ENCODE results near the gene LRP6.
"Not testable (repeated sequence)": the region's sequence is repeated elsewhere in the genome, so short reads cannot be mapped to it uniquely, and the experiment has no call there.

Gene LRP6

GRCh38 chr12:12127304-12127703, 139.5 kb downstream of the LRP6 start:
- in situ Hi-C loops (cut with MboI; ENCODE audit: low sequenced_read_pairs): no loop called here

- in situ Hi-C loops (cut with MboI; ENCODE audit: low sequenced_read_pairs): no loop called here
Measured at GRCh38 chr12:12126551-12126950, 140.3 kb downstream of the LRP6 start.

GRCh38 chr12:12123036-12123604, 143.7 kb downstream of the LRP6 start:
- in situ Hi-C loops (cut with MboI; ENCODE audit: low sequenced_read_pairs): no loop called here

- in situ Hi-C loops (cut with MboI; ENCODE audit: low sequenced_read_pairs): no loop called here
Measured at GRCh38 chr12:12121061-12121460, 145.8 kb downstream of the LRP6 start.

GRCh38 chr12:12116677-12117076, 150.2 kb downstream of the LRP6 start:
- in situ Hi-C loops (cut with MboI; ENCODE audit: low sequenced_read_pairs): no loop called here

- in situ Hi-C loops (cut with MboI; ENCODE audit: low sequenced_read_pairs): no loop called here
Measured at GRCh38 chr12:12115514-12115913, 151.3 kb downstream of the LRP6 start.

GRCh38 chr12:12110923-12111555, 155.8 kb downstream of the LRP6 start:
- in situ Hi-C loops (cut with MboI; ENCODE audit: low sequenced_read_pairs): not testable (repeated sequence)

GRCh38 chr12:12108441-12109058, 158.3 kb downstream of the LRP6 start:
- in situ Hi-C loops (cut with MboI; ENCODE audit: low sequenced_read_pairs): no loop called here

GRCh38 chr12:12107678-12108077, 159.2 kb downstream of the LRP6 start:
- in situ Hi-C loops (cut with MboI; ENCODE audit: low sequenced_read_pairs): no loop called here

- in situ Hi-C loops (cut with MboI; ENCODE audit: low sequenced_read_pairs): no loop called here
Measured at GRCh38 chr12:12099102-12099501, 167.7 kb downstream of the LRP6 start.

GRCh38 chr12:12098691-12099015, 168.2 kb downstream of the LRP6 start:
- in situ Hi-C loops (cut with MboI; ENCODE audit: low sequenced_read_pairs): no loop called here

- in situ Hi-C loops (cut with MboI; ENCODE audit: low sequenced_read_pairs): no loop called here
Measured at GRCh38 chr12:12097891-12098690, 168.8 kb downstream of the LRP6 start.

- in situ Hi-C loops (cut with MboI; ENCODE audit: low sequenced_read_pairs): no loop called here
Measured at GRCh38 chr12:12095021-12095420, 171.8 kb downstream of the LRP6 start.

GRCh38 chr12:12094481-12094880, 172.4 kb downstream of the LRP6 start:
- in situ Hi-C loops (cut with MboI; ENCODE audit: low sequenced_read_pairs): no loop called here

- in situ Hi-C loops (cut with MboI; ENCODE audit: low sequenced_read_pairs): no loop called here
Measured at GRCh38 chr12:12091977-12092663, 174.7 kb downstream of the LRP6 start.

- in situ Hi-C loops (cut with MboI; ENCODE audit: low sequenced_read_pairs): no loop called here
Measured at GRCh38 chr12:12091071-12091470, 175.8 kb downstream of the LRP6 start.

- in situ Hi-C loops (cut with MboI; ENCODE audit: low sequenced_read_pairs): no loop called here
Measured at GRCh38 chr12:12088761-12089160, 178.1 kb downstream of the LRP6 start.

- in situ Hi-C loops (cut with MboI; ENCODE audit: low sequenced_read_pairs): no loop called here
Measured at GRCh38 chr12:12088147-12088546, 178.7 kb downstream of the LRP6 start.

GRCh38 chr12:12087693-12088034, 179.2 kb downstream of the LRP6 start:
- in situ Hi-C loops (cut with MboI; ENCODE audit: low sequenced_read_pairs): no loop called here

- in situ Hi-C loops (cut with MboI; ENCODE audit: low sequenced_read_pairs): no loop called here
Measured at GRCh38 chr12:12086973-12087692, 179.7 kb downstream of the LRP6 start.

- in situ Hi-C loops (cut with MboI; ENCODE audit: low sequenced_read_pairs): no loop called here
Measured at GRCh38 chr12:12086362-12086761, 180.5 kb downstream of the LRP6 start.

Measured in HL-60/S4 treated with retinoic acid at 250 ng/mL for 4 days and 3 days (cell line).